Thyroid gland (tissue), 4 donors: Measurements from ENCODE around the gene TRAK2. TPM values are rescaled to one million over a fixed set of nuclear protein-coding genes. Genes with fewer than 3 reads are reported as not detected.
A peak's percentile ranks its signal among the peaks of the same experiment; 100 is the strongest.

Source experiments
- DNase-seq, 2 donors: peaks; one replicate each; pipeline ENCODE4 v3.0.0-alpha.2; 2019
- H3K27ac ChIP-seq, 3 donors: fragments of 200-600 bp; sonication (generic); 1 replicate in 2 of 3; 2 replicates in 1 of 3; pipeline ENCODE4 v1.5.1; 2016 to 2019; ENCODE audit warnings: mild to moderate bottlenecking in 1 of 3, moderate library complexity in 1 of 3
- H3K27me3 ChIP-seq: fragments of 200-600 bp; sonication (generic); one replicate; pipeline ENCODE4 v1.5.1; 2019
- H3K36me3 ChIP-seq, 2 donors: fragments of 200-600 bp; sonication (generic); one replicate each; pipeline ENCODE4 v1.5.1; 2016 to 2019
- H3K4me1 ChIP-seq, 2 donors: fragments of 200-600 bp; sonication (generic); one replicate each; pipeline ENCODE4 v1.5.1; 2017 to 2019
- H3K4me3 ChIP-seq, 3 donors: fragments of 200-600 bp; sonication (generic); replicated peaks in 1 of 3; 1 replicate in 2 of 3; 2 replicates in 1 of 3; pipeline ENCODE4 v1.5.1; 2016; ENCODE audit warnings: mild to moderate bottlenecking in 1 of 3
- H3K9me3 ChIP-seq: fragments of 200-600 bp; sonication (generic); one replicate; pipeline ENCODE4 v1.5.1; 2017
- CTCF ChIP-seq, 6 experiments: fragments of 200-600 bp in 3 of 6; fragments of 450-650 bp in 3 of 6; sonication (generic) in 3 of 6; IDR thresholded peaks; one replicate each; pipeline ENCODE4 v1.5.1; 2016 to 2019; ENCODE audit warnings: antibody characterized with exemption in 6 of 6, mild to moderate bottlenecking in 2 of 6, inconsistent platforms in 1 of 6, moderate library complexity in 1 of 6
- POLR2A ChIP-seq, 2 donors: fragments of 450-650 bp; IDR thresholded peaks; one replicate each; pipeline ENCODE4 v1.6.1; 2017; ENCODE audit warnings: antibody characterized with exemption in 2 of 2, mild to moderate bottlenecking in 2 of 2, moderate library complexity in 1 of 2
- WGBS, 2 donors: methylation state at CpG; one replicate each; pipeline ENCODE4 v1.1.5; 2017; 5-methylcytosine and 5-hydroxymethylcytosine counted together
- intact Hi-C: fragments of 100-400 bp; cut with DNase I; formaldehyde crosslinking; loops from one replicate; pipeline ENCODE4 v1.15.1; 2023
- total RNA-seq, 4 donors: library from RNA; depleted of rRNA; stranded (reverse); fragments of >200 nt; gene quantifications; one replicate each; pipeline ENCODE4 v1.2.3, GENCODE V29; 2016

The TRAK2 gene
- total RNA-seq, 4 donors from 2014 or later = 71.7 to 89.6 (median 79.7) TPM

GRCh38 chr2:201358684-201359083, 92.6 kb downstream of the TRAK2 start:
- peaks cover 0 to 4% of the 10 kb centered on the region in 2 donors for H3K36me3 ChIP-seq
- DNase-seq = no peak
- 85 to 98% methylated on average over 7 of the region's 7 CpGs for WGBS, 2 donors
- H3K27ac ChIP-seq = no peak overlapping the region
- no peak for TF ChIP-seq CTCF (IDR thresholded peaks at IDR 0.05)
- TF ChIP-seq POLR2A (IDR thresholded peaks at IDR 0.05) = no peak
- H3K4me3 ChIP-seq = no peak overlapping the region
- no peaks in the 10 kb centered on the region for H3K9me3 ChIP-seq
- intact Hi-C loops = no loop called here
- no peaks in the 10 kb centered on the region for H3K27me3 ChIP-seq
- H3K4me1 ChIP-seq = peaks cover 0 to 8% of the 10 kb centered on the region in 2 donors

GRCh38 chr2:201357221-201357620, 94.0 kb downstream of the TRAK2 start, which contains the start of gene FLACC1:
Gene FLACC1 (minus strand): TSS chr2:201357345. CDS start chr2:201351404, 5,941 bp downstream.
- peak; percentile 23 to 32 for DNase-seq
- Histone ChIP-seq H3K27ac (peak within 1 kb of the TSS; percentile 21 to 43 (median 24)), H3K36me3 (peaks cover 0 to 4% of the 10 kb centered on the region in 2 donors), H3K27me3 (no peaks in the 10 kb centered on the region), H3K4me3 (no peak within 1 kb of the TSS), H3K9me3 (no peaks in the 10 kb centered on the region), H3K4me1 (peaks cover 0 to 8% of the 10 kb centered on the region in 2 donors)
- no peak for TF ChIP-seq POLR2A (IDR thresholded peaks at IDR 0.05)
- intact Hi-C loops = no loop called here
- WGBS, 2 donors = 11 to 14% methylated on average over 1 of the region's 1 CpG

GRCh38 chr2:201353116-201353515, 98.1 kb downstream of the TRAK2 start:
- WGBS, 2 donors = 80% methylated on average over 1 of the region's 1 CpG
- no peaks in the 10 kb centered on the region for H3K36me3 ChIP-seq
- no peak for DNase-seq
- no peak for TF ChIP-seq CTCF (IDR thresholded peaks at IDR 0.05)
- no peak for TF ChIP-seq POLR2A (IDR thresholded peaks at IDR 0.05)
- intact Hi-C loops = no loop called here
- H3K4me3 ChIP-seq = no peak overlapping the region
- no peaks in the 10 kb centered on the region for H3K9me3 ChIP-seq
- no peaks in the 10 kb centered on the region for H3K27me3 ChIP-seq
- H3K4me1 ChIP-seq = peaks cover 0 to 8% of the 10 kb centered on the region in 2 donors
- H3K27ac ChIP-seq = no peak overlapping the region

- H3K36me3 ChIP-seq = no peaks in the 10 kb centered on the region
- no peaks in the 10 kb centered on the region for H3K27me3 ChIP-seq
- 92 to 94% methylated on average over 4 of the region's 4 CpGs for WGBS, 2 donors
- no peak overlapping the region for H3K4me3 ChIP-seq
- intact Hi-C loops = no loop called here
- no peaks in the 10 kb centered on the region for H3K4me1 ChIP-seq
- TF ChIP-seq POLR2A (IDR thresholded peaks at IDR 0.05) = no peak
- no peak for TF ChIP-seq CTCF (IDR thresholded peaks at IDR 0.05)
- no peak for DNase-seq
- no peak overlapping the region for H3K27ac ChIP-seq
- no peaks in the 10 kb centered on the region for H3K9me3 ChIP-seq
Measured at GRCh38 chr2:201350879-201351278, 100.4 kb downstream of the TRAK2 start.

GRCh38 chr2:201349601-201350000, 101.7 kb downstream of the TRAK2 start:
- Histone ChIP-seq H3K4me1 (no peaks in the 10 kb centered on the region), H3K27me3 (no peaks in the 10 kb centered on the region), H3K36me3 (no peaks in the 10 kb centered on the region), H3K4me3 (no peak overlapping the region), H3K9me3 (no peaks in the 10 kb centered on the region), H3K27ac (no peak overlapping the region)
- TF ChIP-seq POLR2A (IDR thresholded peaks at IDR 0.05) (no peak), CTCF (IDR thresholded peaks at IDR 0.05) (no peak)
- 82 to 86% methylated on average over 3 to 4 of the region's 4 CpGs for WGBS, 2 donors
- intact Hi-C loops = no loop called here
- DNase-seq = no peak

- Histone ChIP-seq H3K9me3 (no peaks in the 10 kb centered on the region), H3K27ac (no peak overlapping the region), H3K27me3 (no peaks in the 10 kb centered on the region), H3K36me3 (no peaks in the 10 kb centered on the region), H3K4me1 (no peaks in the 10 kb centered on the region), H3K4me3 (no peak overlapping the region)
- 91 to 100% methylated on average over 1 of the region's 1 CpG for WGBS, 2 donors
- DNase-seq = no peak
- TF ChIP-seq POLR2A (IDR thresholded peaks at IDR 0.05) (no peak), CTCF (IDR thresholded peaks at IDR 0.05) (no peak)
- intact Hi-C loops = no loop called here
Measured at GRCh38 chr2:201348758-201349157, 102.5 kb downstream of the TRAK2 start.
